ENCODE measurements around the gene TIMP3. TPM values are rescaled to one million over a fixed set of nuclear protein-coding genes. Genes with fewer than 3 reads are reported as not detected.

Gene TIMP3
- total and polyA plus RNA-seq, 2 donors (not counting 3 experiments of a cell fraction or from before 2014, with no cell fraction given): 0.22 to 2.0 TPM

DNA sequence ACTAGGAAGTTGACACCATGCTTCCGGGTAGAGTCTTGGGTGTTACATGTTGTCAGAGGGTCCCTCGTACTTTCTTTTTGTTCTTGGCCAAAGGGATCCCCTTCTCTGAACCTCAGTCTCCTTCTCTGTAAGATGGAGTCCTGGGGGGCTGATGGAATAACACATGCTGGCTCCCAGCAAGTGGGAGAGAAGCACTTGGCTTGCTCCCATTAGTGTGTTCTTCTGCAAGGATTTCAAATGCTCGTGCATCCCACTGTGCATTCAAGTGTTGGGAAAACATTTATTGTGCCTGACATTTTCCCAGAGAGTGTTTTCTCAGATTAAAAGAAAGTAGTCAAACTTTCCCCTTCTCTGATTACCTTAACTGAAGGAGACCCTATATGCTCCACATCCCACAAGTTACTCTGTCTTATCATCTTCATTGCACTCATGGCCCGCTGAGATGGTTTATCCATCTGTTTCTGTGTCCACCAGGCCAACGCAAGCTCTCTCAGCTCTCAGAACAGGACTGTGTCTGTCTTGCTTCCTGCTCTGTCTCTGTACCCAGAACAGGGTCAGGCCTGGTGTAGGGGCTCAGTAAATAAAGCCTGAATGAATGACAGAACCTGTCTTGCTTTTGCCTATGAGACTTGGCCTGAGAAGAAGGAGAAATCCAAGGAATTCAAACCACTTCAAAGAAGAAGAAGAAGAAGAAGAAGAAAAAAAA is 16.0 kb upstream of the TIMP3 start:
- CTCF ChIA-PET: no interaction called here
- dilution Hi-C loops (cut with MboI; ENCODE audit: extremely low pct_ligation_motif_present, low sequenced_read_pairs) (no loop called here), intact Hi-C loops (cut with micrococcal nuclease) (no loop called here)
- FAIRE-seq (no peak), DNase-seq (ENCODE audit: low read depth, low spot score) (no peak)
- Histone ChIP-seq H3K9ac (replicated peaks; ENCODE audit: extremely low read depth, insufficient read depth, low read length) (no peak overlapping the region), H3K36me3 (ENCODE audit: control insufficient read depth in 2 of 2, extremely low read depth in 1 of 2, insufficient read depth in 2 of 2, low read length in 2 of 2) (no peaks in the 10 kb centered on the region), H3K27me3 (ENCODE audit: control insufficient read depth in 2 of 2, insufficient read depth in 2 of 2, low read length in 2 of 2) (no peaks in the 10 kb centered on the region), H4K20me1 (replicated peaks; ENCODE audit: control insufficient read depth, extremely low read depth, insufficient read depth, low read length) (no peaks in the 10 kb centered on the region), H3K27ac (ENCODE audit: insufficient read depth, low read depth, low read length) (no peak overlapping the region), H3K4me3 (replicated peaks in 1 of 3; ENCODE audit: insufficient read depth in 1 of 3, low read depth in 1 of 3, low read length in 3 of 3) (no peak overlapping the region), H2AFZ (ENCODE audit: low read depth, low read length) (no peak overlapping the region), H3K4me2 (ENCODE audit: insufficient read depth, low read length) (no peak overlapping the region), H3K9me3 (replicated peaks; ENCODE audit: control insufficient read depth, insufficient read depth, low read length) (no peaks in the 10 kb centered on the region), H3K4me1 (ENCODE audit: control insufficient read depth, extremely low read depth, insufficient read depth, low read length) (no peaks in the 10 kb centered on the region), H3K9me1 (replicated peaks; ENCODE audit: control insufficient read depth, extremely low read depth, insufficient read depth, low read length) (no peaks in the 10 kb centered on the region), H3K79me2 (ENCODE audit: control insufficient read depth, insufficient read depth, low read length) (no peaks in the 10 kb centered on the region)
- TF ChIP-seq EZH2 (IDR thresholded peaks at IDR 0.05; ENCODE audit: borderline replicate concordance, low read depth, low read length, severe bottlenecking) (no peak), MAX (IDR thresholded peaks at IDR 0.05; ENCODE audit: insufficient read depth, insufficient read length) (no peak), FOS (IDR thresholded peaks at IDR 0.05; ENCODE audit: borderline replicate concordance, insufficient read depth, low read length) (no peak), MYC (IDR thresholded peaks at IDR 0.05; ENCODE audit: low read depth, low read length) (no peak), GATA2 (IDR thresholded peaks at IDR 0.05; ENCODE audit: insufficient read depth, insufficient read length, low read depth, low read length) (no peak), POLR2A (IDR thresholded peaks at IDR 0.05; ENCODE audit: low read depth, low read length) (no peak), JUN (IDR thresholded peaks at IDR 0.05; ENCODE audit: borderline replicate concordance, insufficient read depth, insufficient read length, low read depth) (no peak), POLR2AphosphoS5 (IDR thresholded peaks at IDR 0.05; ENCODE audit: insufficient read depth, low read depth, low read length) (no peak)
- TF ChIP-seq, protein P1, sequence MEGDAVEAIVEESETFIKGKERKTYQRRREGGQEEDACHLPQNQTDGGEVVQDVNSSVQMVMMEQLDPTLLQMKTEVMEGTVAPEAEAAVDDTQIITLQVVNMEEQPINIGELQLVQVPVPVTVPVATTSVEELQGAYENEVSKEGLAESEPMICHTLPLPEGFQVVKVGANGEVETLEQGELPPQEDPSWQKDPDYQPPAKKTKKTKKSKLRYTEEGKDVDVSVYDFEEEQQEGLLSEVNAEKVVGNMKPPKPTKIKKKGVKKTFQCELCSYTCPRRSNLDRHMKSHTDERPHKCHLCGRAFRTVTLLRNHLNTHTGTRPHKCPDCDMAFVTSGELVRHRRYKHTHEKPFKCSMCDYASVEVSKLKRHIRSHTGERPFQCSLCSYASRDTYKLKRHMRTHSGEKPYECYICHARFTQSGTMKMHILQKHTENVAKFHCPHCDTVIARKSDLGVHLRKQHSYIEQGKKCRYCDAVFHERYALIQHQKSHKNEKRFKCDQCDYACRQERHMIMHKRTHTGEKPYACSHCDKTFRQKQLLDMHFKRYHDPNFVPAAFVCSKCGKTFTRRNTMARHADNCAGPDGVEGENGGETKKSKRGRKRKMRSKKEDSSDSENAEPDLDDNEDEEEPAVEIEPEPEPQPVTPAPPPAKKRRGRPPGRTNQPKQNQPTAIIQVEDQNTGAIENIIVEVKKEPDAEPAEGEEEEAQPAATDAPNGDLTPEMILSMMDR (IDR thresholded peaks at IDR 0.05; ENCODE audit: extremely low read depth in 1 of 2, insufficient read depth in 1 of 2, low read depth in 1 of 2, low read length in 2 of 2): no peak
- no TSS peak for BruUV-seq (replicated peaks)
- POLR2A ChIA-PET: no interaction called here
